GM12891 (cell line): ENCODE results near the gene KCNT1.

Source experiments
- POLR2A ChIP-seq: IDR thresholded peaks from 2 replicates; pipeline ENCODE4 v1.6.1; 2011; ENCODE audit warnings: low read depth, low read length, control low read depth
- POU2F2 ChIP-seq: IDR thresholded peaks from 2 replicates; pipeline ENCODE4 v1.6.1; 2011; ENCODE audit warnings: low read depth, mild to moderate bottlenecking, control low read depth, low read length, moderate library complexity

DNA sequence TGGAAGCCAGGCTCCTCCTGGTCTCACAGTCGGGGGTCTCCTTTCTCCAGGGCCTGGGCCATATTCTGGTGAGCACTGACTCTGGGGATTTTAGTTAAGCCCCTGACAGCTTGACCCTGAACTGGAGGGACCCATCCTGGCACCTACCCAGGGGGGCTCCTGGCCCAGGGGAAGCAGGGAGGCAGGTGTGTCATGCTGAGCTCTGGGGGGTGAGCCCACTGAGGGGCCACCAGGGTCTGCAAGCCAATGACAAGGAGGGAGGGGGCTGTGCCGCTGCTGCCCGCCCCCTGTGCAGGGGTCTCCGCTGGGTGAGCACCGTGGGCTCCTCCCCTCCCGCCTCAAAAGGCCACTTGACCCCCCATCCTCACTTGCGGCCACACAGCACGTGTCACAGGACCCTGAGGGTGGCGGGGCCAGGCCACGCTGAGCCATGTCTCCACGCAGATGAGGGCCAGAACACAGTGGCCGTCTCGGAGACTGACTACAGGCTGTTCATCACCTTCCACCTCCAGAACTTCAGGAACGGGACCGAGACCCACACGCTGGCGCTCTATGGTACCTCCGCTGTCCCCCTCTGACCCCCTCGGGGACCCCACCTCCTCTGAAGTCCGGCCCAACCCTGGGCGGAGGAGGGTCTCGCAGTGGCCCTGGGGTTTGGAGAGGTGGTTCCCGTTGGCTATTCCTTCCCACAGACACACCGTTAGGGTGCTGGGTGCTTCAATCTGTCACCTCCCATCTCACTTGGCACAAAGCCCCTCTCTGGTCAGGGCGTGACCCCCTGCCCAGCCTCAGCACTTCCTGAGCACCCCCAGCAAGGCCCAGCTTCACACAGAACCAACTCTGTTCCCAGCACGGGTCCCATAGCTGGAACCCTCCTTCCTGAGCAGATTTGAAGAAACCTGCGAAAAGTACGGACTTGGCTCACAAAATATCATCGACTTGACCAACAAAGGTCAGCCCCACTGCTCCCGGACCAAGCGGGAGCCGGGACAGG lies 36.9 kb upstream of the KCNT1 start:
- TF ChIP-seq POU2F2 (no peak), POLR2A (no peak)
